HG02678 (cell line): Measurements from ENCODE around the gene RGS7.

ENCODE experiments used
- ATAC-seq: cut with Tn5 transposase; IDR thresholded peaks from one replicate; pipeline ENCODE4 v1.9.1; 2021; ENCODE audit warnings: mild to moderate bottlenecking, moderate library complexity; ENCODE audit not compliant: unreplicated experiment

The RGS7 gene

GRCh38 chr1:241356519-241357365 lies at the start of gene RGS7:
Gene RGS7 (minus strand): TSS chr1:241357205.
- ATAC-seq = peak; percentile 59

DNA sequence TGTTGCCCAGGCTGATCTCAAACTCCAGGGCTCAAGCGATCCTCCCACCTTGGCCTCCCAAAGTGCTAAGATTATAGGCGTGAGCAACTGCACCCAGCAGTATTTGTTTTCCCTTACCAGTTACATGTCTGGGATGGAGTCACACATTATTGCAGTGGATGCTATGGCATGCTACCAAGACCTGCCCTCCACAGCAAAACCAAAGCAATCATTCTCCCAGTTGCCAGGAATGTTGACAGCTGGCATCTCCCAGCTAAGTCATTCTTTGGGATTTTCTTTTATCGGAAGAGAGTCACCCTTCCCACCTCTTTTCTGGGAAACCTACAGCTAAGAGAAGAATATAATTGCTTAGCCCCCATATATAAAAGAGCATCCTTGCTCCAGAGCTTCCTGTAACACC lies 49.4 kb upstream of the RGS7 start:
- ATAC-seq = no peak

DNA sequence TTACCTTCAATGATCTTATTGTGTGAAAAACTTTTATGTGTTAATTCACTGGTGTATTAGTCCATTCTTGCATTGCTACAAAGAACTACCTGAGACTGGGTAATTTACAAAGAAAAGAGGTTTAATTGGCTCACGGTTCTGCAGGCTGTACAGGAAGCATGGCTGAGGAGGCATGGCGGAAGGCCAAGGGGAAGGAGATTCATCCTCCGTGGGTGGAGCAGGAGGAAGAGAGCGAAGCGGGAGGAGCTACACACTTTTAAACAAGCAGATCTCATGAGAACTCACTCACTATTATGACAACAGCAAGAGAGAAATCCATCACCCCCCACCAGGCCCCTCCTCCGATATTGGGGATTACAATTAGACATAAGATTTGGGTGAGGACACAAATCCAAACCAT lies 44.2 kb upstream of the RGS7 start:
- no peak for ATAC-seq

DNA sequence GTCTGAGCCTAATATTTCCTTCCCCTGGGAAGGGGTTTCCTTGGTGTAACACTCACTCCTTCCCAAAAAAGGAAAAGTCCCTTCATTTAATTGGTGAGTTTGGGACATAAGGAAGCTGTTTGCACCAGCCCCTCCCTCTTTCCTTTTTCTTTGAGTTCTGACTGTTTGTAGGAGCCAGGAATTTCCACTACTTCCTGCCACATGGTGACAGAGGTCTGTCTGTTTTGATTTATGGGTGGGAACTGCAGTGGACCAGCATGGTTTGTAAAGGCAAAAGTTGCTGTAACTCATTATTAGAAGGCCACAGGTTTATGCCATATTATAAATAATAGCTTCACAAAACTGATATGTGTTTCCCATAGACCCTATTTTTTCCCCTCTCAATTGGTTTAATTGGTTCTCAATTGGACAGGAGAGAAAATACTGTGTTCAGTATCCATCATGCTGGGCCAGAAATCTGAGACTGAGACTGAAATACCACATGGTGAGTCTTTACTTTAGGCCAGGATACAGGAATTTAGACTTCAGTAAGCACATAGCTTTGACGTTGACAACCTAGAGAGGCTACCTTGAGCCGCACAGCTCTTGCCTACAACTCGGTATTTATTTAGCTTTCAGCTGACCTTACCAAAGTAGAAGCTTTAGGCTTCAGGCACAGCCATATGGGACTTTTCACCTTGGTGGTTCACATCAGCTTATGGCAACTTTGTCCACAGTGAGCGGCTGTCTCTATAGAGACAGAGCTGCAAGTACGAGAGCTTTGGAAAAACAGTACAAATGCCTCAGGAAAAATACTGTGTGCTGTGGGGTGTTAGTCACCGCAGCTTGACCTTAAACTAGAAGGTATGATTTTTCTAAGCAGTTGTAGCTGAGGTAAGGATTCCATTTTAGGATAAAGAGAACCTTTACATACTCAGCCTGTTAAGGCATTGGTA lies 40.0 kb upstream of the RGS7 start:
- no peak for ATAC-seq

DNA sequence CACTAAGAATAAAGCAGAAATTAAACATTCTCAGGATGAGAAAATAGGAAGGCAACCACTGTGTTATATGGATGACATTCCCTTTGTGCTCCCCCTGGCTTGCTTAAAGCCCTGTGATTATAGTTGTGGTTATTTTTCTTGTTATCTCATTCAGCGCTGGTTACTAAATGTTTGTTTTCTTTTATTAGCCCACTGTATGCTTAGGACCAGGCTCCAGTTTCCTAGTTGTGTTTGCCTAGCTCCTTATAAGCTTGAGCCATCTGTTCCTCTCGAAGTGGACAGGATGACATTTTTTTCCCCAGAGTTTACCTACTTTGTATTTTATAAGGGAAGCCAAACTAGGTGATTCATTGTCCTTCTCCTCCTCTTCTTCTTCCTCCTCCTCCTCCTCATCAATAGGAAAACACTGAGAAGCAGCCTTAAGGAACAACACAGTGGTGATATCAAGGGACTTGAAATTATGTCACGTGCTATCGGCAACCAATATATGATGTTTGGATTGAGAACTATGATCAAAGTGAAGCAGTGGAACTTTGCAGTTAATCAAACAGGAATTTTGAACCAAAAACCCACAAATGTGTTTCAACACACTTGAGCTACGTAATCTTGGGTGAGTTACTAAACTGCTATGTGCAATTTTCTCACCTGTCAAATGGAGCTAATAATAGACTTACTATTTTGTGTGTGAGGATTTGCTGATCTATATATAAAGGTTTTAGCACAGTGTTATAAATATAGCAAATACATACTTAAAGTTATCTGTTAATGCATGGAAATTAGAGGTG lies 35.1 kb upstream of the RGS7 start:
- no peak for ATAC-seq

- no peak for ATAC-seq
Observed at GRCh38 chr1:241390526-241390925, 33.5 kb upstream of the RGS7 start.

GRCh38 chr1:241389400-241389799 lies 32.4 kb upstream of the RGS7 start:
- ATAC-seq = no peak

GRCh38 chr1:241387216-241387615 lies 30.2 kb upstream of the RGS7 start:
- no peak for ATAC-seq

GRCh38 chr1:241376701-241377100 lies 19.7 kb upstream of the RGS7 start:
- ATAC-seq = no peak

DNA sequence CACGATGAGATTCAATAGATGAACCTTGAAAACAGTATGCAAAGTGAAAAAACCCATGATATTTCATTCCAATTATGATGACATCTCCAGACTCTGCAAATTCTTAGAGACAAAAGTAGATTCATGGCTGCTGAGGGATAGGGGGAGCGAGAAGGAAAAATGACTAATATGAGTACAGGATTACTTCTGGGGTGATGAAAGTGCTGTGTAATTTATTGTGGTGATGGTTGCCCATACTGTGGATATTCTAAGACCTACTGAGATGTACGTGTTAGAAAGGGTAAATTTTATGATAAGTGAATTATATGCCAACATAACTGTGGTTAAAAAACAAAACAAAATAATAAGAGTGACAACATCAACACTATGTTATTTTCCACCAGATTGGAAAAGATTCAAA lies 18.9 kb upstream of the RGS7 start:
- no peak for ATAC-seq

DNA sequence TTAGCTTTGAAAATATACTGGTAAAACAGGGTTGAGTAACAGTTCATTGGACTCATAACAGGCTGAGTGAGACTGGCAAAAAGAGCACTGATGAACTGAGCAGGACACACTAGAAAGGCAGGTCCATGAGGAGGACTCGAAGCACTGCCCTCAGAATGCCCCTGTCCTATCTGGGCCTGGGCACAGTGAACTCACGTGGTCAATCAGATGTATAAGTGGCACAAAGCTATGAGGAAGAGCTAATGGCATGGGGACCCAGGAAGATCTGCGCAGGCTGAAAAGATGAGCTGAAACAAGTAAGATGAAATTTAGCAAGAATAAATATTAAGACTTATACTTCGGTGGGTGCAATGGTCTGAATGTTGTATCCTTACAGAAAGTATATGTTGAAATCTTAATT lies 9.2 kb upstream of the RGS7 start:
- ATAC-seq = no peak

- ATAC-seq = no peak
Observed at GRCh38 chr1:241362350-241362749, 5.3 kb upstream of the RGS7 start.

DNA sequence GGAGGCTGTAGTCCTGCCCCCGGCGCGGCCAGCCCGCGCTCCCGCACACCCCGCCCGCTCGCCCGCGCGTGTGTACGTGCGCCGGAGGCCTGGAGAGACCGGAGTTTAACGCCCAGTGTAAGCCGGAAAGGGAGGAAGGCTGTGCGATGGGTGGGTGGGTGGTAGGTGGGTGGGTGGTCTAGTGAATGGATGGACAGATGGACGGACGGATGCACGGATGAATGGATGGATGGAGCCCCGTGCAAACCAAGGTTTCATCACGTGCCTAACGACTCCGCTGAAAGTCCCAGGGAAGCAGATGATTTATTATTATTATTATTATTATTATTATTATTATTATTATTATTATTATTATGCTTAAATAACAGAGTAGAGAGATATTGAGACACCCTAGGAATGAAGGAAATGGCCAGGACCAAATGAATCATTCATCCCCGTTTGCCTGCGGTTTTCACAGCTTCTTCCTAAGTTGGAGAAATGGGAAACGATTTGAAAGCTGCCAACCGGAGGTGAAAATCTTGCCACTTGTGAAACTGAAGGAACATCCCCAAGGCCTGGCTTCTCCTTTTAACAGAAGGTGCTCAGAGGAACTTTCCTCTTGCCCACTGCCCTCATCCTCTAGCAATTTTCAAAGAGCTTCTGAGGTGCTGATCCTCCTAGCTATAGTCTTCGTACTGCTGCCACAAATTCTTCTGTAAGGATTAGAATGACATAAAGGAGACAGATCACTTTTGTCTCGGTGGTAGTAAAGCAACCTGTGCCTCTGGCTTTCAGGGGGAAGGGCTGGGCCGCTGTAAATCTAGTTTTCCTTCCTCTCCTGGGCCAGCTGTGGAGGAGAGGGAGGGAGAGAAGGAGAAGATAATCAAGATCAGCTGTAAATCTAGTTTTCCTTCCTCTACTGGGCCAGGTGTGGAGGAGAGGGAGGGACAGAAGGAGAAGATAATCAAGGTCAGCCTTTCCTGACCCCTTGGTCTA lies 648 bp upstream of the RGS7 start:
- ATAC-seq = no peak

- ATAC-seq = peak; percentile 3
Observed at GRCh38 chr1:241356187-241356518, 852 bp downstream of the RGS7 start.

- no peak for ATAC-seq
Observed at GRCh38 chr1:241355311-241356010, 1.5 kb downstream of the RGS7 start.

DNA sequence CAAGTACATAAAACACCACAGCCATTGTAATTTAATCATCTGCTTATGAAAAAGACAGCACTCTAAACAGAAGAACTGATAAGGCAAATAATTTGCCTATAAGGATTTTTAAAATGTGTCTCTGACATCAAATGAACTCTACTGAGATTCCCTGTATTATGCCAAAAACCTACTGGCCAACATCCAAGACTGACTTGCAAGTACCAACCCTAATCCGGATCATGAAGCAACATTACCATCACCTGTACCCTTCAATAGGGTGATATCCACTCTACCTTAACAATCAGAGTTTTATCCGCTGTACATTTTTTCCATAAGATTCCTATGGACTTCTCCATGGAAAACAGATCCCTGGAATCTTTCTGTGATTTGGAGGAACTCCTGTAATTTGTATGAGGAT lies 4.6 kb downstream of the RGS7 start:
- ATAC-seq = no peak

GRCh38 chr1:241351841-241352240 lies 5.2 kb downstream of the RGS7 start:
- no peak for ATAC-seq

- ATAC-seq = no peak
Observed at GRCh38 chr1:241343956-241344355, 13.0 kb downstream of the RGS7 start.

- no peak for ATAC-seq
Observed at GRCh38 chr1:241336335-241336734, 20.7 kb downstream of the RGS7 start.
